Upper lobe of left lung (tissue), 6 donors: Measurements from ENCODE around the gene UBE2E1. TPM values are rescaled to one million over a fixed set of nuclear protein-coding genes. Genes with fewer than 3 reads are reported as not detected.

Experiments
- ATAC-seq, 2 donors: fragments of 200-7000 bp; cut with Tn5 transposase; one replicate each; pipeline ENCODE4 v1.9.1; 2022; ENCODE audit warnings: mild to moderate bottlenecking in 2 of 2, moderate library complexity in 2 of 2; ENCODE audit not compliant: low FRiP score in 2 of 2
- DNase-seq, 2 donors: peaks; one replicate each; pipeline ENCODE4 v3.0.0-alpha.2; 2019 to 2020
- H3K27ac ChIP-seq, 4 donors: fragments of 200-600 bp; sonication (generic); one replicate each; pipeline ENCODE4 v1.5.1; 2016 to 2019
- H3K27me3 ChIP-seq, 4 donors: fragments of 200-600 bp; sonication (generic); one replicate each; pipeline ENCODE4 v1.5.1; 2017 to 2019
- H3K36me3 ChIP-seq, 4 donors: fragments of 200-600 bp; sonication (generic); one replicate each; pipeline ENCODE4 v1.5.1; 2016 to 2019
- H3K4me1 ChIP-seq, 4 donors: fragments of 200-600 bp; sonication (generic); one replicate each; pipeline ENCODE4 v1.5.1; 2018 to 2019
- H3K4me3 ChIP-seq, 4 donors: fragments of 200-600 bp; sonication (generic); one replicate each; pipeline ENCODE4 v1.5.1; 2017 to 2019; ENCODE audit warnings: mild to moderate bottlenecking in 2 of 4, moderate library complexity in 1 of 4
- H3K9me3 ChIP-seq, 4 donors: fragments of 200-600 bp; sonication (generic); one replicate each; pipeline ENCODE4 v1.5.1; 2018 to 2019
- CTCF ChIP-seq, 6 experiments: fragments of 450-650 bp in 4 of 6; fragments of 200-600 bp in 2 of 6; sonication (generic) in 2 of 6; IDR thresholded peaks; one replicate each; pipeline ENCODE4 v1.5.1; 2016 to 2019; ENCODE audit warnings: antibody characterized with exemption in 6 of 6
- EP300 ChIP-seq, 4 donors: sonication (generic); formaldehyde crosslinking; IDR thresholded peaks; one replicate each; pipeline ENCODE4 v1.5.1; 2017; ENCODE audit warnings: antibody characterized with exemption in 4 of 4, control low read depth in 2 of 4
- POLR2A ChIP-seq, 4 donors: fragments of 450-650 bp; IDR thresholded peaks; one replicate each; pipeline ENCODE4 v1.5.1; 2016 to 2017; ENCODE audit warnings: antibody characterized with exemption in 4 of 4, mild to moderate bottlenecking in 2 of 4
- POLR2AphosphoS5 ChIP-seq, 2 donors: sonication (generic); formaldehyde crosslinking; IDR thresholded peaks; one replicate each; pipeline ENCODE4 v1.5.1; 2017; ENCODE audit warnings: antibody characterized with exemption in 2 of 2
- WGBS, 2 donors: methylation state at CpG; one replicate each; pipeline ENCODE4 v1.1.5; 2017 to 2018; 5-methylcytosine and 5-hydroxymethylcytosine counted together
- total RNA-seq, 6 donors: library from RNA; depleted of rRNA in 4 of 6; stranded (reverse); fragments of >200 nt in 4 of 6; gene quantifications; one replicate each; pipeline versions ENCODE4 v1.1.0 to v1.2.1, GENCODE V29; 2016 to 2021
- donor health status: DM: no; HTN: no; CAD: no; lungs with moderate emphysema.
- donor health status: DM: no; HTN: yes; CAD: no; lungs with severe emphysema.

Gene UBE2E1
- total RNA-seq, 6 donors from 2014 or later: 44.8 to 108 (median 80.5) TPM

GRCh38 chr3:23913182-23913581, 107.4 kb downstream of the UBE2E1 start:
- Histone ChIP-seq H3K27me3 (no peaks in the 10 kb centered on the region), H3K27ac (no peak overlapping the region), H3K4me3 (no peak overlapping the region), H3K4me1 (peaks cover 2 to 26% (median 15%) of the 10 kb centered on the region in 4 donors), H3K9me3 (no peaks in the 10 kb centered on the region), H3K36me3 (peaks cover 0 to 15% (median 7%) of the 10 kb centered on the region in 4 donors)
- DNase-seq (no peak), ATAC-seq (no peak)
- TF ChIP-seq POLR2AphosphoS5 (IDR thresholded peaks at IDR 0.05) (no peak), CTCF (IDR thresholded peaks at IDR 0.05) (no peak), POLR2A (IDR thresholded peaks at IDR 0.05) (no peak), EP300 (IDR thresholded peaks at IDR 0.05) (no peak)
- 61 to 74% methylated on average over 1 of the region's 1 CpG for WGBS, 2 donors

- ATAC-seq: no peak
- Histone ChIP-seq H3K4me1 (peaks cover 11 to 36% (median 24%) of the 10 kb centered on the region in 4 donors), H3K27ac (no peak overlapping the region), H3K27me3 (no peaks in the 10 kb centered on the region), H3K9me3 (no peaks in the 10 kb centered on the region), H3K36me3 (peaks cover 6 to 24% (median 12%) of the 10 kb centered on the region in 4 donors), H3K4me3 (no peak overlapping the region)
- DNase-seq: no peak
- no peak for TF ChIP-seq EP300 (IDR thresholded peaks at IDR 0.05)
- TF ChIP-seq CTCF (IDR thresholded peaks at IDR 0.05): no peak
- WGBS, 2 donors: 70 to 77% methylated on average over 3 of the region's 3 CpGs
Measured at GRCh38 chr3:23913873-23914743, 108.4 kb downstream of the UBE2E1 start.

GRCh38 chr3:23915537-23916108, 109.9 kb downstream of the UBE2E1 start:
- H3K9me3 ChIP-seq: no peaks in the 10 kb centered on the region
- 47 to 54% methylated on average over 7 of the region's 7 CpGs for WGBS, 2 donors
- TF ChIP-seq POLR2AphosphoS5 (IDR thresholded peaks at IDR 0.05) (no peak), POLR2A (IDR thresholded peaks at IDR 0.05) (no peak), EP300 (IDR thresholded peaks at IDR 0.05) (no peak), CTCF (IDR thresholded peaks at IDR 0.05) (no peak)
- H3K36me3 ChIP-seq: peaks cover 11 to 28% (median 21%) of the 10 kb centered on the region in 4 donors
- peak overlapping the region in 3 of 4 donors; percentile 12 to 96 (median 90) for H3K27ac ChIP-seq
- DNase-seq (no peak), ATAC-seq (no peak)
- no peaks in the 10 kb centered on the region for H3K27me3 ChIP-seq
- H3K4me1 ChIP-seq: peaks cover 11 to 48% (median 26%) of the 10 kb centered on the region in 4 donors
- H3K4me3 ChIP-seq: peak overlapping the region in 3 of 4 donors; percentile 86 to 96 (median 95)

- H3K4me1 ChIP-seq: peaks cover 11 to 48% (median 26%) of the 10 kb centered on the region in 4 donors
- H3K27ac ChIP-seq: peak overlapping the region; percentile 90 to 97 (median 96)
- TF ChIP-seq POLR2AphosphoS5 (IDR thresholded peaks at IDR 0.05) (no peak), EP300 (IDR thresholded peaks at IDR 0.05) (no peak), CTCF (IDR thresholded peaks at IDR 0.05) (no peak), POLR2A (IDR thresholded peaks at IDR 0.05) (no peak)
- H3K36me3 ChIP-seq: peaks cover 11 to 33% (median 21%) of the 10 kb centered on the region in 4 donors
- WGBS, 2 donors: 1 to 3% methylated on average over 12 to 48 of the region's 48 CpGs
- H3K4me3 ChIP-seq: peak overlapping the region; percentile 53 to 96 (median 90)
- ATAC-seq: peak; percentile 70 to 86
- DNase-seq: no peak
- no peaks in the 10 kb centered on the region for H3K27me3 ChIP-seq
- H3K9me3 ChIP-seq: no peaks in the 10 kb centered on the region
Measured at GRCh38 chr3:23916152-23916885, 110.6 kb downstream of the UBE2E1 start.
